WI38 (cell line): ENCODE measurements around the gene OR10C1.

ENCODE experiments used
- H3K4me3 ChIP-seq: 2 replicates; pipeline ENCODE4 v1.5.1; 2011; ENCODE audit warnings: low read depth, mild to moderate bottlenecking, control low read depth, low read length
- TF ChIP-seq, protein P1 (sequence below): IDR thresholded peaks from 2 replicates; pipeline ENCODE4 v1.5.1; 2012; ENCODE audit warnings: low read depth, mild to moderate bottlenecking, control low read depth, low read length

OR10C1 gene

DNA sequence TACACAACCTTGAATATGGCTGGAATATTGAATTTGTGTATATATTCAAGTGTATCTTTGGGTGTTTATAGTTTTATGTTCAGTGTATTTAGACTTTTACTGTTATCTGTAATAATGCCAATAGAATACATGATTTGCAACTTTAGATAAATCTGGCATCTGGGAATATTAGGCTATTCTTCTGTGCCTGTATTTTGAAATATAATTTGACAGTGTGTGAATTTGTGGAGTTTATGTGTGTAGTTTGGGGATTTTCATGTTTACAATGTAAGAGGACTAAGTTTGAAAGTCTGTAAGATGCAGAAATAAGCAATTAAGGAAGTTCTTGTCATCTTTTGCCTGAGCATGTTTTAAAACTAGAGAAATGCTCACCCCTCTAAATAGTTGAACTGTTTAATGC lies at the start of gene OR10C1:
Gene OR10C1, plus strand, starts transcription at position 301 of the 400 bp plus-strand sequence. CDS start 710 bp downstream, outside the sequence.
- H3K4me3 ChIP-seq, result no peak within 1 kb of the TSS
- TF ChIP-seq, protein P1, sequence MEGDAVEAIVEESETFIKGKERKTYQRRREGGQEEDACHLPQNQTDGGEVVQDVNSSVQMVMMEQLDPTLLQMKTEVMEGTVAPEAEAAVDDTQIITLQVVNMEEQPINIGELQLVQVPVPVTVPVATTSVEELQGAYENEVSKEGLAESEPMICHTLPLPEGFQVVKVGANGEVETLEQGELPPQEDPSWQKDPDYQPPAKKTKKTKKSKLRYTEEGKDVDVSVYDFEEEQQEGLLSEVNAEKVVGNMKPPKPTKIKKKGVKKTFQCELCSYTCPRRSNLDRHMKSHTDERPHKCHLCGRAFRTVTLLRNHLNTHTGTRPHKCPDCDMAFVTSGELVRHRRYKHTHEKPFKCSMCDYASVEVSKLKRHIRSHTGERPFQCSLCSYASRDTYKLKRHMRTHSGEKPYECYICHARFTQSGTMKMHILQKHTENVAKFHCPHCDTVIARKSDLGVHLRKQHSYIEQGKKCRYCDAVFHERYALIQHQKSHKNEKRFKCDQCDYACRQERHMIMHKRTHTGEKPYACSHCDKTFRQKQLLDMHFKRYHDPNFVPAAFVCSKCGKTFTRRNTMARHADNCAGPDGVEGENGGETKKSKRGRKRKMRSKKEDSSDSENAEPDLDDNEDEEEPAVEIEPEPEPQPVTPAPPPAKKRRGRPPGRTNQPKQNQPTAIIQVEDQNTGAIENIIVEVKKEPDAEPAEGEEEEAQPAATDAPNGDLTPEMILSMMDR, result no peak

DNA sequence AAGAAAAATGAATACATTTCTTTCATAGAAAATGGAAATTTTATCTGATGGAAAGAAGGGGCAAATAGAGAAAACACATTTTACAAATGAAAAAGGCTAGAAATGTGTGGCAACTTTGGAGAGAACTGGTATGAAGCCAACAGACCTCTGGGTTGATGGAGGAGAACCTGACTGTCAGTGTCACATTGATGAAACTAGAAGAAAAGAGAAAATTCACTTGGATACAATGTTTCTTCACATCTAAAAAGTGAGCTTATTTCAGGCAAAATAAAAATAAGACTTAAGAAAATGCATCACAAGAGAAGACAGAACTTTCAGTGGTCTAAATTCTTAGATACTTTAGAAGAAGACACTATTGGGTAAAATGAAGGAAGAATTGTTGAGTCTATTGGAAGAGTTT lies 43.8 kb upstream of the OR10C1 start, which contains the start of gene OR12D2:
Gene OR12D2, plus strand, starts transcription at position 301 of the 400 bp plus-strand sequence. CDS start 1,069 bp downstream, outside the sequence.
- TF ChIP-seq, protein P1, result no peak
- no peak within 1 kb of the TSS for H3K4me3 ChIP-seq

GRCh38 chr6:29399525-29399924 lies 39.6 kb upstream of the OR10C1 start:
- TF ChIP-seq, protein P1, result no peak

GRCh38 chr6:29403801-29404200 lies 35.3 kb upstream of the OR10C1 start:
- H3K4me3 ChIP-seq, result no peak overlapping the region
- TF ChIP-seq, protein P1, result no peak

More at GRCh38 chr6:29399525-29399924, 39.6 kb upstream of the OR10C1 start:
- H3K4me3 ChIP-seq, result no peak overlapping the region

- H3K4me3 ChIP-seq, result no peak within 1 kb of the TSS
- TF ChIP-seq, protein P1, result no peak
Observed at GRCh38 chr6:29414588-29414987, 24.5 kb upstream of the OR10C1 start, which contains the start of gene OR12D1. OR12D1 (plus strand) TSS chr6:29414928.

GRCh38 chr6:29419516-29419915 lies 19.6 kb upstream of the OR10C1 start:
- H3K4me3 ChIP-seq, result no peak overlapping the region
- TF ChIP-seq, protein P1, result no peak

DNA sequence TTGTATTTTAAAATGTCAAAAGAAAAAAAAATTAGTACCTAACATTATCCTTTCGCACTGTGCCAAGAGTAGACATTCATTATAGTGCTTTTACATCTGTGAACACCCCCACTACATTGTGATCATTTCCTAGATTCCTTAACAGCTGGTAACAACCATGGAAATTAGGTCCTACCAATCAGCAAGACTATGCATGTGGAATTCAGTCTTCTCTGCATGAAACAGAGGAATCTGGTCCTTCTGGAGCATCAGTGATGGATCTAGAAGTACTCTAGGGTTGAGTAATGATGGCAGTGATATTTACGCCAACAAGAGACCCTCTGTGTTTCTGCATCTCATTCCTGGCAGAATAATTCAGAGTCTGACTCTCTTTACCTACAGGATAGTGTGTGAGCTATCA lies 14.9 kb upstream of the OR10C1 start:
- no peak overlapping the region for H3K4me3 ChIP-seq
- TF ChIP-seq, protein P1, result no peak
